Erythroblast (primary cell): ENCODE results near the gene CCDC59.

ENCODE experiments used
- GATA1 ChIP-seq: IDR thresholded peaks from 2 replicates; pipeline ENCODE4 v1.6.1; 2011; ENCODE audit warnings: low read depth, mild to moderate bottlenecking, control low read depth, low read length, moderate library complexity
- POLR2A ChIP-seq: IDR thresholded peaks from 2 replicates; pipeline ENCODE4 v1.6.1; 2011; ENCODE audit warnings: mild to moderate bottlenecking, low read length

GRCh38 chr12:82327861-82328260, 30.3 kb downstream of the CCDC59 start:
- no peak for TF ChIP-seq POLR2A
- TF ChIP-seq GATA1 = no peak
